Ishikawa (cell line): ENCODE measurements around the gene MAPK1.

Source experiments
- CEBPB ChIP-seq: IDR thresholded peaks from 2 replicates; pipeline ENCODE4 v1.6.1; 2012
- CREB1 ChIP-seq: IDR thresholded peaks from 2 replicates; pipeline ENCODE4 v1.6.1; 2012; ENCODE audit warnings: low read depth
- EGR1 ChIP-seq: IDR thresholded peaks from 2 replicates; pipeline ENCODE4 v1.6.1; 2012
- EP300 ChIP-seq: IDR thresholded peaks from 2 replicates; pipeline ENCODE4 v1.6.1; 2012; ENCODE audit warnings: borderline replicate concordance
- MAX ChIP-seq: IDR thresholded peaks from 2 replicates; pipeline ENCODE4 v1.6.1; 2012
- NFIC ChIP-seq: IDR thresholded peaks from 2 replicates; pipeline ENCODE4 v1.6.1; 2012
- RAD21 ChIP-seq: IDR thresholded peaks from 2 replicates; pipeline ENCODE4 v1.6.1; 2012; ENCODE audit warnings: low read depth
- TAF1 ChIP-seq: IDR thresholded peaks from 2 replicates; pipeline ENCODE4 v1.6.1; 2012; ENCODE audit warnings: low read depth, mild to moderate bottlenecking
- TCF12 ChIP-seq: IDR thresholded peaks from 2 replicates; pipeline ENCODE4 v1.6.1; 2012; ENCODE audit warnings: low read depth
- TEAD4 ChIP-seq: IDR thresholded peaks from 2 replicates; pipeline ENCODE4 v1.6.1; 2012
- YY1 ChIP-seq: IDR thresholded peaks from 2 replicates; pipeline ENCODE4 v1.6.1; 2012; ENCODE audit warnings: low read depth
- ZBTB7A ChIP-seq: IDR thresholded peaks from 2 replicates; pipeline ENCODE4 v1.6.1; 2012; ENCODE audit warnings: low read depth
- TF ChIP-seq, protein P1 (sequence below): IDR thresholded peaks from 2 replicates; pipeline ENCODE4 v1.6.1; 2012; ENCODE audit warnings: low read depth, mild to moderate bottlenecking
- TF ChIP-seq, protein P2 (sequence below): IDR thresholded peaks from 2 replicates; pipeline ENCODE4 v1.6.1; 2012

Gene MAPK1

GRCh38 chr22:21709688-21710087 is 157.8 kb downstream of the MAPK1 start:
- no peak for TF ChIP-seq TEAD4
- no peak for TF ChIP-seq CEBPB
- TF ChIP-seq EP300, result no peak
- no peak for TF ChIP-seq EGR1
- no peak for TF ChIP-seq ZBTB7A
- no peak for TF ChIP-seq CREB1
- no peak for TF ChIP-seq TCF12
- TF ChIP-seq, protein P1, sequence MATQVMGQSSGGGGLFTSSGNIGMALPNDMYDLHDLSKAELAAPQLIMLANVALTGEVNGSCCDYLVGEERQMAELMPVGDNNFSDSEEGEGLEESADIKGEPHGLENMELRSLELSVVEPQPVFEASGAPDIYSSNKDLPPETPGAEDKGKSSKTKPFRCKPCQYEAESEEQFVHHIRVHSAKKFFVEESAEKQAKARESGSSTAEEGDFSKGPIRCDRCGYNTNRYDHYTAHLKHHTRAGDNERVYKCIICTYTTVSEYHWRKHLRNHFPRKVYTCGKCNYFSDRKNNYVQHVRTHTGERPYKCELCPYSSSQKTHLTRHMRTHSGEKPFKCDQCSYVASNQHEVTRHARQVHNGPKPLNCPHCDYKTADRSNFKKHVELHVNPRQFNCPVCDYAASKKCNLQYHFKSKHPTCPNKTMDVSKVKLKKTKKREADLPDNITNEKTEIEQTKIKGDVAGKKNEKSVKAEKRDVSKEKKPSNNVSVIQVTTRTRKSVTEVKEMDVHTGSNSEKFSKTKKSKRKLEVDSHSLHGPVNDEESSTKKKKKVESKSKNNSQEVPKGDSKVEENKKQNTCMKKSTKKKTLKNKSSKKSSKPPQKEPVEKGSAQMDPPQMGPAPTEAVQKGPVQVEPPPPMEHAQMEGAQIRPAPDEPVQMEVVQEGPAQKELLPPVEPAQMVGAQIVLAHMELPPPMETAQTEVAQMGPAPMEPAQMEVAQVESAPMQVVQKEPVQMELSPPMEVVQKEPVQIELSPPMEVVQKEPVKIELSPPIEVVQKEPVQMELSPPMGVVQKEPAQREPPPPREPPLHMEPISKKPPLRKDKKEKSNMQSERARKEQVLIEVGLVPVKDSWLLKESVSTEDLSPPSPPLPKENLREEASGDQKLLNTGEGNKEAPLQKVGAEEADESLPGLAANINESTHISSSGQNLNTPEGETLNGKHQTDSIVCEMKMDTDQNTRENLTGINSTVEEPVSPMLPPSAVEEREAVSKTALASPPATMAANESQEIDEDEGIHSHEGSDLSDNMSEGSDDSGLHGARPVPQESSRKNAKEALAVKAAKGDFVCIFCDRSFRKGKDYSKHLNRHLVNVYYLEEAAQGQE, result no peak
- TF ChIP-seq NFIC, result no peak
- TF ChIP-seq TAF1, result no peak
- TF ChIP-seq RAD21, result no peak
- TF ChIP-seq, protein P2, sequence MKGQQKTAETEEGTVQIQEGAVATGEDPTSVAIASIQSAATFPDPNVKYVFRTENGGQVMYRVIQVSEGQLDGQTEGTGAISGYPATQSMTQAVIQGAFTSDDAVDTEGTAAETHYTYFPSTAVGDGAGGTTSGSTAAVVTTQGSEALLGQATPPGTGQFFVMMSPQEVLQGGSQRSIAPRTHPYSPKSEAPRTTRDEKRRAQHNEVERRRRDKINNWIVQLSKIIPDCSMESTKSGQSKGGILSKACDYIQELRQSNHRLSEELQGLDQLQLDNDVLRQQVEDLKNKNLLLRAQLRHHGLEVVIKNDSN, result no peak
- no peak for TF ChIP-seq MAX
- no peak for TF ChIP-seq YY1

- TF ChIP-seq MAX, result no peak
These were observed 158.5 kb downstream of the MAPK1 start for GRCh38 chr22:21708960-21709359.

DNA sequence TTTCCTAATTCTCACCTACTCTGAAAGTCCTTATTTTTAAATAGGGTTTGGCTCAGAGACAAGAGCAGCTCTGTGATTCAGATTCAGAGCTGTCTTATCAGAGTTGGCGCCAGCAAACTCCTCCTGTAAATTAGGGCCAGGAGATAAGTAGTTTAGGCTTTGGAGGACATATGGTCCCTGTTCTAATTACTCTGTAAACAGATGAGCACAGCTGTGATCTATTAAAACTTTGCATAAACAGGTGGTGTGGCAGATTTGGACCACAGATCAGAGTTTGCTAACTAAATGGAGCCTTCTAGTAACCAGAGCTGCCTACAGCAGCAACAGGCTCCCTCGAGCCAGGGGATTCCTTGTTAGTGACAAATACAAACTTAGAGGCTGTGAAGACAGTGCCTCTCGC is 159.8 kb downstream of the MAPK1 start:
- TF ChIP-seq, protein P1, result no peak
